DOHH2 (cell line): ENCODE measurements around the gene SOX3.

Source experiments
- H3F3A ChIP-seq: fragments of 200-600 bp; sonication (generic), shearing (Covaris generic); 2 replicates; pipeline ENCODE4 v1.6.0; 2016; ENCODE audit warnings: antibody characterized with exemption, mild to moderate bottlenecking; ENCODE audit not compliant: control insufficient read depth, insufficient read depth
- H3K27ac ChIP-seq: fragments of 200-600 bp; sonication (generic); 2 replicates; pipeline ENCODE4 v1.5.1; 2014; ENCODE audit warnings: low read depth, mild to moderate bottlenecking, low read length, moderate library complexity
- H3K27me3 ChIP-seq: fragments of 200-600 bp; sonication (generic); 2 replicates; pipeline ENCODE4 v1.6.1; 2014; ENCODE audit warnings: mild to moderate bottlenecking, low read length, mixed read lengths; ENCODE audit not compliant: control insufficient read depth
- H3K36me3 ChIP-seq: fragments of 200-600 bp; sonication (generic); 2 replicates; pipeline ENCODE4 v1.6.1; 2014; ENCODE audit warnings: mild to moderate bottlenecking, low read length, moderate library complexity, mixed read lengths; ENCODE audit not compliant: control insufficient read depth
- H3K4me1 ChIP-seq: fragments of 200-600 bp; sonication (generic); 2 replicates; pipeline ENCODE4 v1.6.1; 2014; ENCODE audit warnings: mild to moderate bottlenecking, low read length, mixed read lengths; ENCODE audit not compliant: control insufficient read depth
- H3K4me2 ChIP-seq: fragments of 200-600 bp; sonication (generic); 2 replicates; pipeline ENCODE4 v1.6.0; 2014; ENCODE audit warnings: mild to moderate bottlenecking, low read length, moderate library complexity
- H3K4me3 ChIP-seq: fragments of 200-600 bp; sonication (generic); 2 replicates; pipeline ENCODE4 v1.5.1; 2014; ENCODE audit warnings: mild to moderate bottlenecking, low read length, mixed read lengths
- H3K79me2 ChIP-seq: fragments of 200-600 bp; sonication (generic); 2 replicates; pipeline ENCODE4 v1.6.1; 2014; ENCODE audit warnings: mild to moderate bottlenecking, low read length, mixed read lengths; ENCODE audit not compliant: control insufficient read depth
- H3K9me2 ChIP-seq: fragments of 200-600 bp; sonication (generic); replicated peaks from 2 replicates; pipeline ENCODE4 v1.6.1; 2014; ENCODE audit warnings: mild to moderate bottlenecking, low read length, mixed read lengths; ENCODE audit not compliant: control insufficient read depth
- H3K9me3 ChIP-seq: fragments of 200-600 bp; sonication (generic); 2 replicates; pipeline ENCODE4 v1.6.1; 2014; ENCODE audit warnings: antibody characterized with exemption, low read length, mixed read lengths; ENCODE audit not compliant: control insufficient read depth, insufficient read depth
- H4K20me1 ChIP-seq: fragments of 200-600 bp; sonication (generic); 2 replicates; pipeline ENCODE4 v1.6.0; 2014; ENCODE audit warnings: low read depth, mild to moderate bottlenecking, antibody characterized with exemption, low read length, moderate library complexity; ENCODE audit not compliant: control insufficient read depth, insufficient read depth
- EZH2phosphoT487 ChIP-seq: fragments of 200-600 bp; sonication (generic); IDR thresholded peaks from 2 replicates; pipeline ENCODE4 v1.6.1; 2017; ENCODE audit warnings: borderline replicate concordance, mild to moderate bottlenecking, antibody characterized with exemption, low read length, moderate library complexity, mixed read lengths
- TF ChIP-seq, protein P1 (sequence below): fragments of 200-600 bp; sonication (generic); IDR thresholded peaks from one replicate; pipeline ENCODE4 v1.5.1; 2014; ENCODE audit warnings: antibody characterized with exemption, mild to moderate bottlenecking, low read depth, low read length; ENCODE audit not compliant: poor library complexity, severe bottlenecking

SOX3 gene

GRCh38 chrX:140500441-140500840 is 4.4 kb downstream of the SOX3 start:
- no peaks in the 10 kb centered on the region for H3K9me2 ChIP-seq
- no peaks in the 10 kb centered on the region for H3K4me1 ChIP-seq
- no peak for TF ChIP-seq EZH2phosphoT487
- TF ChIP-seq, protein P1, sequence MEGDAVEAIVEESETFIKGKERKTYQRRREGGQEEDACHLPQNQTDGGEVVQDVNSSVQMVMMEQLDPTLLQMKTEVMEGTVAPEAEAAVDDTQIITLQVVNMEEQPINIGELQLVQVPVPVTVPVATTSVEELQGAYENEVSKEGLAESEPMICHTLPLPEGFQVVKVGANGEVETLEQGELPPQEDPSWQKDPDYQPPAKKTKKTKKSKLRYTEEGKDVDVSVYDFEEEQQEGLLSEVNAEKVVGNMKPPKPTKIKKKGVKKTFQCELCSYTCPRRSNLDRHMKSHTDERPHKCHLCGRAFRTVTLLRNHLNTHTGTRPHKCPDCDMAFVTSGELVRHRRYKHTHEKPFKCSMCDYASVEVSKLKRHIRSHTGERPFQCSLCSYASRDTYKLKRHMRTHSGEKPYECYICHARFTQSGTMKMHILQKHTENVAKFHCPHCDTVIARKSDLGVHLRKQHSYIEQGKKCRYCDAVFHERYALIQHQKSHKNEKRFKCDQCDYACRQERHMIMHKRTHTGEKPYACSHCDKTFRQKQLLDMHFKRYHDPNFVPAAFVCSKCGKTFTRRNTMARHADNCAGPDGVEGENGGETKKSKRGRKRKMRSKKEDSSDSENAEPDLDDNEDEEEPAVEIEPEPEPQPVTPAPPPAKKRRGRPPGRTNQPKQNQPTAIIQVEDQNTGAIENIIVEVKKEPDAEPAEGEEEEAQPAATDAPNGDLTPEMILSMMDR, result no peak
- H3K9me3 ChIP-seq, result no peaks in the 10 kb centered on the region
- H3K79me2 ChIP-seq, result no peaks in the 10 kb centered on the region
- no peaks in the 10 kb centered on the region for H3K36me3 ChIP-seq
- no peak overlapping the region for H3K27ac ChIP-seq
- H3F3A ChIP-seq, result no peaks in the 10 kb centered on the region
- no peaks in the 10 kb centered on the region for H3K27me3 ChIP-seq
- H4K20me1 ChIP-seq, result no peaks in the 10 kb centered on the region
- no peak overlapping the region for H3K4me2 ChIP-seq
- H3K4me3 ChIP-seq, result no peak overlapping the region

- Histone ChIP-seq H3K4me3 (no peak overlapping the region), H3K9me2 (no peaks in the 10 kb centered on the region), H3K4me1 (no peaks in the 10 kb centered on the region), H3K36me3 (no peaks in the 10 kb centered on the region), H3K4me2 (no peak overlapping the region), H3K27me3 (no peaks in the 10 kb centered on the region), H3K27ac (no peak overlapping the region), H4K20me1 (no peaks in the 10 kb centered on the region), H3F3A (no peaks in the 10 kb centered on the region), H3K79me2 (no peaks in the 10 kb centered on the region), H3K9me3 (no peaks in the 10 kb centered on the region)
- TF ChIP-seq EZH2phosphoT487, result no peak
- TF ChIP-seq, protein P1, result no peak
Observed at GRCh38 chrX:140495739-140496138, 9.1 kb downstream of the SOX3 start.

DNA sequence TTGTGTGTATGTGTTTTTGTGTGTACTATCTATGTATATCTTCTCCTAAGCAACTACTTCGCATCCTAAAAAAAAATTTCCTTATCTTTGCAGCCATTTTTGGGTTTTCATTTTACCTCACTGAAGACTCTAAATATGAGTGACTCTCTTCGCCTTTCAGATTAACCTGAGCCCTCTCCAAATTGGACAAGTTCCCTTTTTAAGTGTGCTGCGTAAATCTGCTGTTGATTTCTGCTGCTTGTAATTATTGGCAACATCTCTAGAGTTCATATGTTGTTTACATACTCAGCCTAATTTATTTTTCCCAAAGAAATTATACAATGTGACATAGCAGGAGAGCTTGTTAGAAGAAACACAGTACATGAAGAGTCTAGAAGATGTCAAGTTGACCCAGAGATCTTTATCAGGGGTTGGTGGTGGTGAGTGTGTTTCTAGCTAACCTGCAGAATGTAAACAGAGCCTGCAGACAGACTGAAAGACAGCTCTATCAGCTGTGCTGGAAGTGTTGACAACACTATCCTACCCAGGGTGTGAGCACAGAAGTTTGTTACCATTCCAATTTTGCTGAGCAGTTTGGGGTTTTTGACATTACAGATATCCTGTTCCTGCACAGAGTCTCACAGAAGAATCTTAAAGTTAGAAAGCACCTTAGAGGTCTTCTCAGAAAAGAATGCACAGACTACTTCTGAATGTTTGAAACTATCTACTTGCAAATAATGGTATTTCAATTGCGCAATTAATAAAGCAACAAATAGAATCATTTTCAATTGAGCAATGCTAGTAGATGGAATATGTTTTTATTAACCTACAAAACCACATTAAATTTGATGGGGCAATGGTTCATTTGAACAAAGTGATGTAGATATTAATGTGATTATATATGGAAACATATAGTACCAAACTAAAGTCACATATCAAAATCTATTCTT is 12.5 kb downstream of the SOX3 start:
- no peak overlapping the region for H3K4me3 ChIP-seq
- no peaks in the 10 kb centered on the region for H3K27me3 ChIP-seq
- no peaks in the 10 kb centered on the region for H3K4me1 ChIP-seq
- no peak overlapping the region for H3K4me2 ChIP-seq
- no peaks in the 10 kb centered on the region for H3F3A ChIP-seq
- TF ChIP-seq, protein P1, result no peak
- TF ChIP-seq EZH2phosphoT487, result no peak
- no peaks in the 10 kb centered on the region for H3K9me2 ChIP-seq
- no peaks in the 10 kb centered on the region for H3K79me2 ChIP-seq
- no peaks in the 10 kb centered on the region for H3K36me3 ChIP-seq
- H3K27ac ChIP-seq, result no peak overlapping the region
- H3K9me3 ChIP-seq, result no peaks in the 10 kb centered on the region
- no peaks in the 10 kb centered on the region for H4K20me1 ChIP-seq
